Trophoblast cell (in vitro differentiated cells and primary cell): Measurements from ENCODE around the gene TIMM17B.

ENCODE experiments used
- DNase-seq, 2 donors: peaks; one replicate each; pipeline ENCODE4 v3.0.0-alpha.2; 2016
- H2AFZ ChIP-seq: 2 replicates; pipeline ENCODE4 v1.6.1; 2013; ENCODE audit warnings: low read length, moderate library complexity, mild to moderate bottlenecking; ENCODE audit not compliant: insufficient read depth, poor library complexity
- H2AK5ac ChIP-seq: 2 replicates; pipeline ENCODE4 v1.6.1; 2013; ENCODE audit warnings: mild to moderate bottlenecking, low read length
- H2BK120ac ChIP-seq: 2 replicates; pipeline ENCODE4 v1.6.1; 2013; ENCODE audit warnings: low read length, mild to moderate bottlenecking, moderate library complexity; ENCODE audit not compliant: insufficient read depth, poor library complexity
- H2BK12ac ChIP-seq: 2 replicates; pipeline ENCODE4 v1.6.1; 2013; ENCODE audit warnings: mild to moderate bottlenecking, low read length, moderate library complexity
- H2BK5ac ChIP-seq: 2 replicates; pipeline ENCODE4 v1.6.1; 2013; ENCODE audit warnings: low read length, low read depth, moderate library complexity, mild to moderate bottlenecking; ENCODE audit not compliant: poor library complexity
- H3K14ac ChIP-seq: 2 replicates; pipeline ENCODE4 v1.6.1; 2013; ENCODE audit warnings: mild to moderate bottlenecking, low read length
- H3K18ac ChIP-seq: 2 replicates; pipeline ENCODE4 v1.6.1; 2013; ENCODE audit warnings: mild to moderate bottlenecking, low read length
- H3K23ac ChIP-seq: 2 replicates; pipeline ENCODE4 v1.6.1; 2013; ENCODE audit warnings: low read length
- H3K27ac ChIP-seq: 2 replicates; pipeline ENCODE4 v1.5.1; 2013; ENCODE audit warnings: low read depth, mild to moderate bottlenecking, inconsistent platforms, low read length, moderate library complexity
- H3K27me3 ChIP-seq: 2 replicates; pipeline ENCODE4 v1.6.1; 2013; ENCODE audit warnings: inconsistent platforms, mild to moderate bottlenecking, low read length, moderate library complexity; ENCODE audit not compliant: insufficient read depth
- H3K36me3 ChIP-seq, 2 experiments: 1 replicate in 1 of 2; 2 replicates in 1 of 2; pipeline ENCODE4 v1.6.1; 2013; ENCODE audit warnings: low read length in 2 of 2, mild to moderate bottlenecking in 2 of 2, moderate library complexity in 1 of 2; ENCODE audit not compliant: insufficient read depth in 2 of 2, control insufficient read depth in 1 of 2
- H3K4ac ChIP-seq: 2 replicates; pipeline ENCODE4 v1.6.1; 2013; ENCODE audit warnings: low read depth, mild to moderate bottlenecking, low read length, moderate library complexity
- H3K4me1 ChIP-seq, 2 experiments: 1 replicate in 1 of 2; 2 replicates in 1 of 2; pipeline ENCODE4 v1.6.1; 2013; ENCODE audit warnings: low read length in 2 of 2, mild to moderate bottlenecking in 2 of 2, moderate library complexity in 1 of 2; ENCODE audit not compliant: insufficient read depth in 2 of 2, control insufficient read depth in 1 of 2
- H3K4me2 ChIP-seq: 2 replicates; pipeline ENCODE4 v1.6.1; 2013; ENCODE audit warnings: inconsistent platforms, mild to moderate bottlenecking, low read length, moderate library complexity
- H3K4me3 ChIP-seq: 2 replicates; pipeline ENCODE4 v1.5.1; 2013; ENCODE audit warnings: mild to moderate bottlenecking, low read depth, low read length, inconsistent platforms
- H3K79me1 ChIP-seq: one replicate; pipeline ENCODE4 v1.6.1; 2013; ENCODE audit warnings: low read length
- H3K79me2 ChIP-seq: 2 replicates; pipeline ENCODE4 v1.6.1; 2013; ENCODE audit warnings: low read length, mild to moderate bottlenecking; ENCODE audit not compliant: control insufficient read depth, insufficient read depth, poor library complexity
- H3K9ac ChIP-seq: 2 replicates; pipeline ENCODE4 v1.6.1; 2013; ENCODE audit warnings: mild to moderate bottlenecking, low read length
- H3K9me3 ChIP-seq: 2 replicates; pipeline ENCODE4 v1.6.1; 2013; ENCODE audit warnings: low read depth, mild to moderate bottlenecking, control low read depth, inconsistent platforms, low read length; ENCODE audit not compliant: insufficient read depth
- H4K12ac ChIP-seq: 2 replicates; pipeline ENCODE4 v1.6.1; 2013; ENCODE audit warnings: low read depth, mild to moderate bottlenecking, low read length, moderate library complexity
- H4K8ac ChIP-seq: 2 replicates; pipeline ENCODE4 v1.6.1; 2013; ENCODE audit warnings: low read depth, mild to moderate bottlenecking, low read length, moderate library complexity
- H4K91ac ChIP-seq: one replicate; pipeline ENCODE4 v1.6.1; 2013; ENCODE audit warnings: low read depth, mild to moderate bottlenecking, low read length, moderate library complexity
- WGBS: extraction: QIAGEN DNeasy Blood & Tissue Kit; methylation state at CpG from one replicate; pipeline ENCODE4 v1.1.7; 2013; ENCODE audit warnings: missing lambda C conversion rate; ENCODE audit not compliant: insufficient read length, insufficient coverage; ENCODE audit errors: extremely low coverage; 5-methylcytosine and 5-hydroxymethylcytosine counted together

TIMM17B gene

DNA sequence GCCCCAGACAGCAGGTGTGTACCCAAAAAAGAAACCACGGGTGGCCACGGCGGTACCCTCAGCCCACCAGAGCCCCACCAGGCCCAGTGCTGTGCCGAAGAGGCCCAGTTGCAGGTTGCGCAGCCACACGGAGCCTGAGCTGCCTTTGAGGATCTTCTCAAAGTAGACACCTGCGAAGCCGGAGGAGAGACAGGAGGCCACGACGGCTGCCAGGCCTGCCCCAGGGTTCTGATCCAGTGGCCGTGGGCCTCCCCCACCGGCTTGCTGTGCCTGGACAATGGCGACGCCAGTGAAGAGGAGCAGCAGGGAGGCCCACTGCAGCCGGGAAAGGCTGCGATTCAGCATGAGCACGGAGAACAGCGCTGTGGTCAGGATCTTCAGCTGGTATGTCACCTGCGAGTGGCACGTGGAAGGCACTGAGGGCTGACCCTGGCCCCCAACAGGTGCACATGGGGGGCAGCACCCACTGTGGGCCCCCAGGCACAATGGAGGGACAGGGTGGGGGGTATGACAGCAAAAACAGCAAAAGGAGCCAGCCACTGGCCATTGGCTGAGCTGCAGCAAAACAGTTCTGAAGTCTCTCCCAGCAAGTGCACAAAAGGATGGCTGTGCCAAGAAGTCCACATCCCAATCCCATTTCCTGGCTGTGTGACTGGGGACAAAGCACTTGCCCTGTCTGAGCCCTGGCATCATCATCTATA lies 7.7 kb upstream of the TIMM17B start:
- Histone ChIP-seq H3K36me3 (peaks cover 58 to 61% of the 10 kb centered on the region in 2 experiments), H2BK120ac (no peak overlapping the region), H3K79me1 (no peaks in the 10 kb centered on the region), H3K4me2 (no peak overlapping the region), H2BK5ac (no peak overlapping the region), H3K27me3 (no peaks in the 10 kb centered on the region), H3K18ac (no peak overlapping the region), H3K23ac (no peak overlapping the region), H4K91ac (no peak overlapping the region), H3K4me3 (no peak overlapping the region), H3K9me3 (no peaks in the 10 kb centered on the region), H3K79me2 (no peaks in the 10 kb centered on the region), H4K12ac (no peak overlapping the region), H3K4ac (no peak overlapping the region), H3K4me1 (no peaks in the 10 kb centered on the region), H3K14ac (no peak overlapping the region), H3K27ac (no peak overlapping the region), H2BK12ac (no peak overlapping the region), H2AFZ (no peak overlapping the region), H2AK5ac (no peak overlapping the region), H3K9ac (no peak overlapping the region), H4K8ac (no peak overlapping the region)
- no peak for DNase-seq
- WGBS = no CpG with 5 or more reads among the region's 20 CpGs

GRCh38 chrX:48904626-48905025 lies 7.1 kb upstream of the TIMM17B start:
- H3K4me2 ChIP-seq = no peak overlapping the region
- no peak overlapping the region for H2AK5ac ChIP-seq
- no CpG with 5 or more reads among the region's 14 CpGs for WGBS
- peaks cover 56 to 57% of the 10 kb centered on the region in 2 experiments for H3K36me3 ChIP-seq
- H3K4ac ChIP-seq = no peak overlapping the region
- no peak overlapping the region for H3K9ac ChIP-seq
- H2BK120ac ChIP-seq = no peak overlapping the region
- no peak overlapping the region for H2AFZ ChIP-seq
- no peak overlapping the region for H3K23ac ChIP-seq
- H3K27ac ChIP-seq = no peak overlapping the region
- no peak overlapping the region for H3K14ac ChIP-seq
- no peaks in the 10 kb centered on the region for H3K4me1 ChIP-seq
- no peak overlapping the region for H3K4me3 ChIP-seq
- no peak overlapping the region for H2BK5ac ChIP-seq
- no peak overlapping the region for H3K18ac ChIP-seq
- H3K79me2 ChIP-seq = no peaks in the 10 kb centered on the region
- H4K91ac ChIP-seq = no peak overlapping the region
- no peaks in the 10 kb centered on the region for H3K9me3 ChIP-seq
- no peak overlapping the region for H4K12ac ChIP-seq
- no peaks in the 10 kb centered on the region for H3K79me1 ChIP-seq
- no peak overlapping the region for H4K8ac ChIP-seq
- no peak overlapping the region for H2BK12ac ChIP-seq
- no peak for DNase-seq
- no peaks in the 10 kb centered on the region for H3K27me3 ChIP-seq

DNA sequence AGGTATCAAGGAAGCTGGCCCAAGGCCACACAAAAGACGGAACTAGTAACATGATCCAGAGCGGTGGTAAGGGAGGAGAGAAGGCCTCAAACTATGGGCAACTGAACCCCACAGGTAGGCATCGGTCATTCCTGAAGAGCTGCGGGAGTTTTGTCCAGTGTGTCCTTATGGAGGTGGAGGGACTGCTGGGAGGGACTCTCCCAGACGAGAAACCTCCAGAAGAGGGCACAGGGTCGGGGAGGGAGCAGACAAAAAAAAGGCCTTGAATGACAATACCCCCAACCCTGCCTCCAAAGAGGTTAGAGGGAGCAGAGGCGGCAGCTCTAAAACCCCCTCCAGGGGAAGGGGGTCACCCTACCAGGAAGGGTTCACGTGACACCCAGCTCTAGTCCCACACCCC lies 6.6 kb upstream of the TIMM17B start:
- no peak overlapping the region for H2BK5ac ChIP-seq
- no peak overlapping the region for H3K14ac ChIP-seq
- no peak overlapping the region for H3K4ac ChIP-seq
- H3K79me2 ChIP-seq = no peaks in the 10 kb centered on the region
- H2AFZ ChIP-seq = no peak overlapping the region
- no peak overlapping the region for H3K27ac ChIP-seq
- no peak overlapping the region for H2BK12ac ChIP-seq
- H3K9ac ChIP-seq = no peak overlapping the region
- H4K12ac ChIP-seq = no peak overlapping the region
- no peaks in the 10 kb centered on the region for H3K27me3 ChIP-seq
- H4K8ac ChIP-seq = no peak overlapping the region
- WGBS = no CpG with 5 or more reads among the region's 8 CpGs
- DNase-seq = no peak
- H3K36me3 ChIP-seq = peaks cover 55 to 57% of the 10 kb centered on the region in 2 experiments
- no peak overlapping the region for H4K91ac ChIP-seq
- no peak overlapping the region for H3K4me3 ChIP-seq
- H3K23ac ChIP-seq = no peak overlapping the region
- H3K4me1 ChIP-seq = no peaks in the 10 kb centered on the region
- no peak overlapping the region for H3K4me2 ChIP-seq
- H2BK120ac ChIP-seq = no peak overlapping the region
- no peak overlapping the region for H2AK5ac ChIP-seq
- no peaks in the 10 kb centered on the region for H3K9me3 ChIP-seq
- H3K79me1 ChIP-seq = no peaks in the 10 kb centered on the region
- H3K18ac ChIP-seq = no peak overlapping the region

DNA sequence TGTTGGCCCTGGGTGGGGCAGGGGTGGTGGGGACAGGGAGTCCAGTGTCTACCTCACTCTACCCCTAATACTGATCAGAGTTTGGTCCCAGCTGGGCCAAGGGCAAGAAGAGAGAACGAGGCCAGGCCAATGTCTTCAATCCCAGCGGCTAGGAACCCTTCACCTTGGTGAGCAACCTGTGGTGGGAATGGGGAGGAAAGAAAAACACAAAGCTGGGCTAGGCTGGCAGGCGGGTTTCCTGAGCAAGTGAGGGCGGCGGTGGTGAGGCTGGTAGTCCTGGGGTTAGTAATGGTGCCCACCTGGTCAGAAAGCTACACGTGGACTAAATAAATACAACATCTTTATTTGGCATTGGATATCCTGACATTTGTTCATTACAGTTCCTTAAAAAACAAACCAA lies 5.7 kb upstream of the TIMM17B start:
- Histone ChIP-seq H4K8ac (no peak overlapping the region), H3K4me1 (peaks cover 0 to 2% of the 10 kb centered on the region in 2 experiments), H2AFZ (no peak overlapping the region), H3K27me3 (no peaks in the 10 kb centered on the region), H3K79me1 (peaks cover 1% of the 10 kb centered on the region), H3K27ac (no peak overlapping the region), H2AK5ac (no peak overlapping the region), H3K79me2 (no peaks in the 10 kb centered on the region), H3K23ac (no peak overlapping the region), H4K91ac (no peak overlapping the region), H3K4me3 (no peak overlapping the region), H2BK5ac (no peak overlapping the region), H3K9me3 (no peaks in the 10 kb centered on the region), H3K14ac (no peak overlapping the region), H3K9ac (no peak overlapping the region), H3K4ac (no peak overlapping the region), H2BK120ac (no peak overlapping the region), H3K18ac (no peak overlapping the region), H3K36me3 (peaks cover 53 to 58% of the 10 kb centered on the region in 2 experiments), H2BK12ac (no peak overlapping the region), H4K12ac (no peak overlapping the region), H3K4me2 (no peak overlapping the region)
- no peak for DNase-seq
- WGBS = no CpG with 5 or more reads among the region's 6 CpGs
